ENCODE data around the gene SLC7A10.
A peak's percentile ranks its signal among the peaks of the same experiment; 100 is the strongest.

Gene SLC7A10

GRCh38 chr19:33219261-33219815 lies 6.3 kb downstream of the SLC7A10 start:
- TF ChIP-seq CTCF (conservative IDR thresholded peaks at IDR 0.05; ENCODE audit: low read depth, low read length), result peak; percentile 48
- peak; percentile 24 for DNase-seq (ENCODE audit: low read depth)
- no peak overlapping the region for H3K4me3 ChIP-seq (ENCODE audit: low read depth, low read length)

- TF ChIP-seq CTCF (conservative IDR thresholded peaks at IDR 0.05; ENCODE audit: low read depth, low read length), result no peak
- H3K4me3 ChIP-seq (ENCODE audit: low read depth, low read length), result no peak overlapping the region
- DNase-seq (ENCODE audit: low read depth), result no peak
Observed at GRCh38 chr19:33217881-33218280, 7.8 kb downstream of the SLC7A10 start.

GRCh38 chr19:33216198-33216830 lies 9.3 kb downstream of the SLC7A10 start:
- TF ChIP-seq CTCF (conservative IDR thresholded peaks at IDR 0.05; ENCODE audit: low read depth, low read length), result no peak
- no peak overlapping the region for H3K4me3 ChIP-seq (ENCODE audit: low read depth, low read length)
- DNase-seq (ENCODE audit: low read depth), result no peak

- no peak overlapping the region for H3K4me3 ChIP-seq (ENCODE audit: low read depth, low read length)
- TF ChIP-seq CTCF (conservative IDR thresholded peaks at IDR 0.05; ENCODE audit: low read depth, low read length), result no peak
- no peak for DNase-seq (ENCODE audit: low read depth)
Observed at GRCh38 chr19:33215438-33216197, 10.0 kb downstream of the SLC7A10 start.

GRCh38 chr19:33214596-33214995 lies 11.1 kb downstream of the SLC7A10 start:
- DNase-seq (ENCODE audit: low read depth), result peak; percentile 72
- H3K4me3 ChIP-seq (ENCODE audit: low read depth, low read length), result no peak overlapping the region
- TF ChIP-seq CTCF (conservative IDR thresholded peaks at IDR 0.05; ENCODE audit: low read depth, low read length), result peak; percentile 74

- no peak overlapping the region for H3K4me3 ChIP-seq (ENCODE audit: low read depth, low read length)
- no peak for TF ChIP-seq CTCF (conservative IDR thresholded peaks at IDR 0.05; ENCODE audit: low read depth, low read length)
- DNase-seq (ENCODE audit: low read depth), result no peak
Observed at GRCh38 chr19:33212436-33213172, 13.0 kb downstream of the SLC7A10 start.
